ENCODE measurements around the gene PTGR3. TPM values are rescaled to one million over a fixed set of nuclear protein-coding genes. Genes with fewer than 3 reads are reported as not detected.

The PTGR3 gene
- total RNA-seq, 3 donors from 2014 or later (not counting 1 experiment from before 2014, with no cell fraction given): 27.4 to 29.4 (median 28.5) TPM

DNA sequence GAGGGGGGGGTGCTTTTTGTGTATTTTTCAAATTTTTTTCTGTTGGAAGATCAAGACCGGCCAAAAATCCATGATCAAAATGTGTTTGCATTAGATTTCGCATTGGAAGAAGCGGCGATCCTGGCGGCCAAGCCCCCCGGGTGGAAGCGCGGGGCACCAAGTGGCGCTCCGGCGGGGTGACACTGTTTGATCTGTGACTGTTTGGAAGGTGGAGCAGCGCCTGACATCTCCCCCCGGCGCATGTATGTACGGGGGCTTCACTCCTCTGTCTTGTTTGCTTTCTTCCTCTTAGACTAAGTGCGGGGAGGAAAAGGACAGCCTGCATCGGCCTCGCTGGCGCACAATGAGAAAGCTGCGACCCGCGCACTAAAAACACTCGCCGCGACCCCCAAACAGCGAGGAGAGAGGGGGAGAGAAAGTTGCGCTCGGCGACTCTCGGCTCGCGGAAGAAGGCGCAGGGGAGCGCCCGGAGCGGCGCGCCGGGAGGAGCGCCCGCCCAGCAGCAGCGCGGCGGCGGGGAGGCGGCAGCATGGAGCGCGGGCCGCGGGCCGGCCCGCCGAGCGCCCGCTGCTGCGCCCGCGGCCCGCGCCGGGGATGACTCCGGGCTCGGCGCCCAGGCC lies 2.2 kb upstream of the PTGR3 start:
- peak overlapping the region; percentile 93 for H3K4me3 ChIP-seq (ENCODE audit: low read length)
- under 1% methylated on average over 64 of the region's 64 CpGs for WGBS (ENCODE audit: insufficient coverage)
- H3K27ac Mint-ChIP-seq: peak overlapping the region; percentile 98
- H3K9me3 Mint-ChIP-seq: no peaks in the 10 kb centered on the region
- H3K9me3 ChIP-seq (ENCODE audit: control insufficient read depth, insufficient read depth, low read length): no peaks in the 10 kb centered on the region
- ATAC-seq (peak in 2 of 3 donors; percentile 6 to 9), DNase-seq (peak; percentile 29 to 66)
- H3K36me3 Mint-ChIP-seq: peaks cover 7% of the 10 kb centered on the region
- TF ChIP-seq, protein P1, sequence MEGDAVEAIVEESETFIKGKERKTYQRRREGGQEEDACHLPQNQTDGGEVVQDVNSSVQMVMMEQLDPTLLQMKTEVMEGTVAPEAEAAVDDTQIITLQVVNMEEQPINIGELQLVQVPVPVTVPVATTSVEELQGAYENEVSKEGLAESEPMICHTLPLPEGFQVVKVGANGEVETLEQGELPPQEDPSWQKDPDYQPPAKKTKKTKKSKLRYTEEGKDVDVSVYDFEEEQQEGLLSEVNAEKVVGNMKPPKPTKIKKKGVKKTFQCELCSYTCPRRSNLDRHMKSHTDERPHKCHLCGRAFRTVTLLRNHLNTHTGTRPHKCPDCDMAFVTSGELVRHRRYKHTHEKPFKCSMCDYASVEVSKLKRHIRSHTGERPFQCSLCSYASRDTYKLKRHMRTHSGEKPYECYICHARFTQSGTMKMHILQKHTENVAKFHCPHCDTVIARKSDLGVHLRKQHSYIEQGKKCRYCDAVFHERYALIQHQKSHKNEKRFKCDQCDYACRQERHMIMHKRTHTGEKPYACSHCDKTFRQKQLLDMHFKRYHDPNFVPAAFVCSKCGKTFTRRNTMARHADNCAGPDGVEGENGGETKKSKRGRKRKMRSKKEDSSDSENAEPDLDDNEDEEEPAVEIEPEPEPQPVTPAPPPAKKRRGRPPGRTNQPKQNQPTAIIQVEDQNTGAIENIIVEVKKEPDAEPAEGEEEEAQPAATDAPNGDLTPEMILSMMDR (IDR thresholded peaks at IDR 0.05): no peak
- peak overlapping the region; percentile 90 for H3K27ac ChIP-seq (ENCODE audit: low read length)
- peaks cover 0 to 2% of the 10 kb centered on the region in 2 donors for H3K27me3 Mint-ChIP-seq (ENCODE audit: low read depth in 2 of 2)
- intact Hi-C loops (cut with micrococcal nuclease): no loop called here
- peak overlapping the region; percentile 99 for H3K4me3 Mint-ChIP-seq
- H3K4me1 Mint-ChIP-seq: peaks cover 65 to 69% of the 10 kb centered on the region in 2 donors
- peaks cover 36% of the 10 kb centered on the region for H3K4me1 ChIP-seq (ENCODE audit: control insufficient read depth, insufficient read depth, low read length)
- H3K27me3 ChIP-seq (ENCODE audit: control insufficient read depth, insufficient read depth, low read length): no peaks in the 10 kb centered on the region
- H3K36me3 ChIP-seq (ENCODE audit: control insufficient read depth, insufficient read depth, low read length): no peaks in the 10 kb centered on the region

- Mint-ChIP-seq H3K4me3 (peak within 1 kb of the TSS; percentile 99), H3K4me1 (peaks cover 67 to 71% of the 10 kb centered on the region in 2 donors), H3K27me3 (ENCODE audit: low read depth in 2 of 2) (peaks cover 1 to 8% of the 10 kb centered on the region in 2 donors), H3K9me3 (no peaks in the 10 kb centered on the region), H3K27ac (peak within 1 kb of the TSS; percentile 98), H3K36me3 (peaks cover 7% of the 10 kb centered on the region)
- H3K36me3 ChIP-seq (ENCODE audit: control insufficient read depth, insufficient read depth, low read length): no peaks in the 10 kb centered on the region
- peak within 1 kb of the TSS; percentile 93 for H3K4me3 ChIP-seq (ENCODE audit: low read length)
- H3K27ac ChIP-seq (ENCODE audit: low read length): peak within 1 kb of the TSS; percentile 90
- WGBS (ENCODE audit: insufficient coverage): 1% methylated on average over 8 of the region's 15 CpGs
- DNase-seq (peak; percentile 44 to 90), ATAC-seq (peak; percentile 56 to 71 (median 57))
- no peaks in the 10 kb centered on the region for H3K27me3 ChIP-seq (ENCODE audit: control insufficient read depth, insufficient read depth, low read length)
- no peaks in the 10 kb centered on the region for H3K9me3 ChIP-seq (ENCODE audit: control insufficient read depth, insufficient read depth, low read length)
- intact Hi-C loops (cut with micrococcal nuclease): loop anchor here (1.0 kb wide), 2 partner anchors 37 to 613 kb away; partner anchors contain the start of gene ZNF407
- TF ChIP-seq, protein P1 (IDR thresholded peaks at IDR 0.05): no peak
- peaks cover 34% of the 10 kb centered on the region for H3K4me1 ChIP-seq (ENCODE audit: control insufficient read depth, insufficient read depth, low read length)
Measured at GRCh38 chr18:75210274-75211001, 1.5 kb upstream of the PTGR3 start, which contains the start of gene TSHZ1. TSHZ1 (plus strand) TSS chr18:75210797; CDS start chr18:75211877, 1,080 bp downstream.

- Histone ChIP-seq H3K4me3 (ENCODE audit: low read length) (peak overlapping the region; percentile 93), H3K4me1 (ENCODE audit: control insufficient read depth, insufficient read depth, low read length) (peaks cover 35% of the 10 kb centered on the region), H3K36me3 (ENCODE audit: control insufficient read depth, insufficient read depth, low read length) (no peaks in the 10 kb centered on the region), H3K27ac (ENCODE audit: low read length) (peak overlapping the region; percentile 90), H3K9me3 (ENCODE audit: control insufficient read depth, insufficient read depth, low read length) (no peaks in the 10 kb centered on the region), H3K27me3 (ENCODE audit: control insufficient read depth, insufficient read depth, low read length) (peaks cover 3% of the 10 kb centered on the region)
- 2% methylated on average over 8 of the region's 8 CpGs for WGBS (ENCODE audit: insufficient coverage)
- H3K9me3 Mint-ChIP-seq: no peaks in the 10 kb centered on the region
- ATAC-seq (no peak), DNase-seq (no peak)
- peaks cover 3 to 12% of the 10 kb centered on the region in 2 donors for H3K27me3 Mint-ChIP-seq (ENCODE audit: low read depth in 2 of 2)
- intact Hi-C loops (cut with micrococcal nuclease): loop anchor here (1.0 to 10.0 kb wide), 3 partner anchors 37 to 613 kb away; partner anchors contain the start of gene ZNF407
- TF ChIP-seq, protein P1 (IDR thresholded peaks at IDR 0.05): no peak
- peaks cover 67 to 71% of the 10 kb centered on the region in 2 donors for H3K4me1 Mint-ChIP-seq
- H3K4me3 Mint-ChIP-seq: peak overlapping the region; percentile 99
- peak overlapping the region; percentile 98 for H3K27ac Mint-ChIP-seq
- peaks cover 7% of the 10 kb centered on the region for H3K36me3 Mint-ChIP-seq
Measured at GRCh38 chr18:75209951-75210258, 966 bp upstream of the PTGR3 start.
